ENCODE results near the gene AK3. TPM values are rescaled to one million over a fixed set of nuclear protein-coding genes. Genes with fewer than 3 reads are reported as not detected.

Gene AK3
- total RNA-seq, 1 experiment from 2014 or later, result 41.5 TPM

DNA sequence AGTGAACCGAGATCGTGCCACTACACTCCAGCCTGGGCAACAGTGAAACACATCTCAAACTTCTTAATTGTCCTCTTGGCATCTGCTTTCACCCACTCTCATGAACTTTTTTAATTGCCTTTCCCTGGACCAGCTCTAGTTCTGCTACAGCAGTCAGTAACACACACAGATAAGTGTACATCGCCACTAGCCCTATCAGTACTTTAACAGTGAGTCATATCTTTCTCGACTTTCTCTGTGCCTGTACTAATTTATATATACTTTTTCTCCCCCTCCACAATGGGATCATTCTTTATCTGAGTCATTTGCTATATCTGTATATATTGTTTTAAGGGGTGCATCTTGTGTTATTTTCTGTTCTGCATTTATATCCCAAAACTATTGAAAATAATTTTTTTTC, 54.9 kb downstream of the AK3 start:
- Histone ChIP-seq H3K56ac (ENCODE audit: insufficient read length, low read depth, low read length) (no peak overlapping the region), H3K14ac (ENCODE audit: insufficient read depth, low read length) (no peak overlapping the region), H3K4ac (ENCODE audit: low read depth, low read length) (no peak overlapping the region), H2AK5ac (ENCODE audit: insufficient read length, low read length) (no peak overlapping the region), H3K4me2 (ENCODE audit: insufficient read depth, insufficient read length, low read length) (no peak overlapping the region), H3K79me1 (ENCODE audit: insufficient read depth, low read depth, low read length, poor library complexity, severe bottlenecking) (no peaks in the 10 kb centered on the region), H2BK15ac (ENCODE audit: low read depth, low read length) (no peak overlapping the region), H2AFZ (ENCODE audit: low read length) (no peak overlapping the region), H3K9me3 (ENCODE audit: control insufficient read depth, low read depth, low read length) (no peaks in the 10 kb centered on the region), H3K23me2 (ENCODE audit: insufficient read length, low read depth, low read length, poor library complexity, severe bottlenecking) (no peaks in the 10 kb centered on the region), H3K27ac (ENCODE audit: insufficient read length, low read depth, low read length) (no peak overlapping the region), H3K18ac (ENCODE audit: insufficient read length, low read depth, low read length) (no peak overlapping the region), H4K8ac (replicated peaks; ENCODE audit: insufficient read length, low read depth, low read length) (no peak overlapping the region), H3K79me2 (ENCODE audit: insufficient read depth, low read length) (peaks cover 3% of the 10 kb centered on the region; the same call in 1 of the 2 replicates), H4K20me1 (ENCODE audit: control insufficient read depth, insufficient read depth, insufficient read length) (no peaks in the 10 kb centered on the region), H3K4me1 (ENCODE audit: insufficient read depth, low read length) (no peaks in the 10 kb centered on the region), H4K5ac (ENCODE audit: insufficient read length, low read depth, low read length) (no peak overlapping the region), H2BK20ac (ENCODE audit: low read depth, low read length, poor library complexity, severe bottlenecking) (no peak overlapping the region), H2BK12ac (ENCODE audit: insufficient read length, low read depth, low read length) (no peak overlapping the region), H3K23ac (ENCODE audit: insufficient read length, low read depth, low read length) (no peak overlapping the region), H3T11ph (ENCODE audit: low read length) (no peak overlapping the region), H4K91ac (ENCODE audit: insufficient read length, low read depth, low read length) (no peak overlapping the region), H3K27me3 (ENCODE audit: insufficient read depth, low read length) (no peaks in the 10 kb centered on the region), H3K9ac (ENCODE audit: extremely low read depth, insufficient read length, low read length) (no peak overlapping the region), H2BK5ac (ENCODE audit: insufficient read length, low read length) (no peak overlapping the region), H2BK120ac (ENCODE audit: low read depth, low read length, poor library complexity, severe bottlenecking) (no peak overlapping the region)
- peaks cover 0 to 2% of the 10 kb centered on the region in 2 experiments; a peak in 1 of 4 replicates for H3K4me1 Mint-ChIP-seq
- TF ChIP-seq, protein P1, sequence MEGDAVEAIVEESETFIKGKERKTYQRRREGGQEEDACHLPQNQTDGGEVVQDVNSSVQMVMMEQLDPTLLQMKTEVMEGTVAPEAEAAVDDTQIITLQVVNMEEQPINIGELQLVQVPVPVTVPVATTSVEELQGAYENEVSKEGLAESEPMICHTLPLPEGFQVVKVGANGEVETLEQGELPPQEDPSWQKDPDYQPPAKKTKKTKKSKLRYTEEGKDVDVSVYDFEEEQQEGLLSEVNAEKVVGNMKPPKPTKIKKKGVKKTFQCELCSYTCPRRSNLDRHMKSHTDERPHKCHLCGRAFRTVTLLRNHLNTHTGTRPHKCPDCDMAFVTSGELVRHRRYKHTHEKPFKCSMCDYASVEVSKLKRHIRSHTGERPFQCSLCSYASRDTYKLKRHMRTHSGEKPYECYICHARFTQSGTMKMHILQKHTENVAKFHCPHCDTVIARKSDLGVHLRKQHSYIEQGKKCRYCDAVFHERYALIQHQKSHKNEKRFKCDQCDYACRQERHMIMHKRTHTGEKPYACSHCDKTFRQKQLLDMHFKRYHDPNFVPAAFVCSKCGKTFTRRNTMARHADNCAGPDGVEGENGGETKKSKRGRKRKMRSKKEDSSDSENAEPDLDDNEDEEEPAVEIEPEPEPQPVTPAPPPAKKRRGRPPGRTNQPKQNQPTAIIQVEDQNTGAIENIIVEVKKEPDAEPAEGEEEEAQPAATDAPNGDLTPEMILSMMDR (conservative IDR thresholded peaks at IDR 0.05), result no peak
- no peak overlapping the region; a peak in 1 of 7 replicates for H3K27ac Mint-ChIP-seq
- H3K9me3 Mint-ChIP-seq, result no peaks in the 10 kb centered on the region
- no peaks in the 10 kb centered on the region for H3K27me3 Mint-ChIP-seq (ENCODE audit: low read depth)
- WGBS (ENCODE audit: extremely low coverage, insufficient read length, low lambda C conversion rate), result no CpG with 5 or more reads among the region's 4 CpGs
- DNase-seq, result no peak
- H3K36me3 Mint-ChIP-seq (ENCODE audit: insufficient read depth in 1 of 3, low read depth in 3 of 3), result peaks cover 6 to 27% (median 20%) of the 10 kb centered on the region in 3 experiments; a peak in 6 of 7 replicates
- H3K4me3 Mint-ChIP-seq, result no peak overlapping the region
